NCI-H82 treated with DMSO at 0.1 percent for 48 hours (cell line): ENCODE results near the gene CASQ2.

Experiments
- DNase-seq: peaks from one replicate; lab custom pipeline; 2025; ENCODE audit not compliant: unreplicated experiment; lab: John Stamatoyannopoulos, UW

CASQ2 gene

DNA sequence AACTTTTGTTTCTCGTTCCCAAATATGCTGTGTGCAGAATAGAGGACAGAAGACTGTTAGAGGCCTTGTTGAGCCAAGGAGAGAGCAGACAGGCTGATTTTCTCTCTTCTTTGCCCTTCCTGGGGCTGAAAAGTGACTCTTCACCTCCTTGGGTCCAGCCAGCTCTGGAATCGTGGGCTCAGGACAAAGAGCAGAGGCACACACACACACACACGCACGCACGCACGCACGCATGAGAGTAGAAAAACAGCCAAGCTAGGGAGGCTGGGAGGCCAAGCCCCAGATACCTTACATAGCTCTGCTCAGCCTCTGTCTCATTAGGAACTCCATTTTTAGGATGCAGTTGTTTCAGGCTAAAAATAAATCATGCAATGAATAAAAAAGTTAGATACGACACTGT, at the start of gene CASQ2:
CASQ2 (minus strand) TSS at position 166 of the 400 bp plus-strand sequence. CDS start 173 bp downstream, outside the sequence.
- DNase-seq, result no peak

DNA sequence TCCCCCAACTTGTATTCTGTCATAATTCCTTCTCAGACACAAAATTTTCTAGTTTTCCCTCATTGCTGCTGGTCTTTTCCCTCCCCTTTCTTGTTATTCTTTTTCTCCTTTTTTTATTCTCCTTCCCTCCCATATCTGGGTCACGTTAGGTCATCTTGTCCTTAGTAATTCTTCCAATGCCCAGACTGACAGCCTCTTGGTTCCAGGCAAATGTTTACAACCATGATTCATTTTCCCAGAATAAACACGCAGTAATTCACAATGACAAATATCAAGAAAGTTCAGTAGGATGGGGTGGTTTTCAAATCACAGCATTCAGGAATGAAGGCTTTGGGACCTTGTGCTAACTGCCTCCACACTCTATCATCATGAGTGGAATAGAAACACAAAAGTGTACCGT, 47.2 kb upstream of the CASQ2 start:
- no peak for DNase-seq

DNA sequence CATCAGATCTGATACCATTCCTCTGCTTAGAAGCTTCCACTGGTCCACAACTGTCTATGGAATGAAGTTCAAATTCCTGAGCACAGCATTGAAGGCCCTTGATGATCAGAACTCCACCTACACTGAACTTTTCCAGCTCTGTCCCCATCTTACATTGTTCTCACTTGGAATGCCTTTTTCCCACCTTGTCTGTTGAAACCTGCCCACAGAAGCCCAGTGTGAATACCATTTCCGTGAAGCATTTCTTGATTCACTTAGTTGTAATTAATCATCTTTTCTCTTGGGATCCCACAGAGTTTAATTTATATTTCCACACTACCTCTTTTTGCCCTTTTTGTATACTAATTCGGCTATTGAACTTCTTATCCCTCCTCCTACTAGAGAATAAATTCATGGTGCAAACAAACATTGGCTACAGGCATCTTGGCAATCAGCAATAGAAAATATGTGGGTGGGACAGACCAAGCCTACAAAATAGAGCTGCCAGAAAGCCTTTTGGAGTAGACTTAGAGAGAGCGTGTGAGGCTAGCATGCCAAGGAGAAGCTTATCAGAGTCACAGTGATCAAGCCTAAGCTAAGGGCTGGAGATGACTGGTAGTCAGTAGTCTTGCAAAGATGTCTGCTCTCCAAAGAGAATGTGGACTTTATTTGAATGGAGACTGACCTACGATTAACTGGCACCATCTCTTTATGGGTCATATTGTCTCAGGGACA, 46.3 kb upstream of the CASQ2 start:
- DNase-seq, result no peak

DNA sequence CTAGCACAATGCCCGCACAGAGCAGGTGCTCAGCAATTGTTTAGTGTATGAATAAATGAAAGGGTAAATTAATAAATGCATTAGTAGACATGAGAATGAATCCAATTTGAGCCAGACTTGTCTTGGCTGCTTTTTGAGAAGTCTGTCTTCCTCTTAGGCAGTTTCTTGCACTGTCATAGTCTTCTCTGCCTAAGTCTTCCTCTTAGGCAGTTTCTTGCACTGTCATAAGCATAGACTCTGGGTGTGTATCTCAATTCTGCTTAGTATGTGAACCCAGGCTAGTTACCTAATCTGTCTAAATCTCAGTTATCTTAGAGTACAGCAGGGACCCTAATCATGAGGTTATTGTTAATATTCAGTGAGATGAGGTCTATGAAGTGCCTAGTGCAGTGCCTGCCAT, 45.2 kb upstream of the CASQ2 start:
- DNase-seq, result no peak

DNA sequence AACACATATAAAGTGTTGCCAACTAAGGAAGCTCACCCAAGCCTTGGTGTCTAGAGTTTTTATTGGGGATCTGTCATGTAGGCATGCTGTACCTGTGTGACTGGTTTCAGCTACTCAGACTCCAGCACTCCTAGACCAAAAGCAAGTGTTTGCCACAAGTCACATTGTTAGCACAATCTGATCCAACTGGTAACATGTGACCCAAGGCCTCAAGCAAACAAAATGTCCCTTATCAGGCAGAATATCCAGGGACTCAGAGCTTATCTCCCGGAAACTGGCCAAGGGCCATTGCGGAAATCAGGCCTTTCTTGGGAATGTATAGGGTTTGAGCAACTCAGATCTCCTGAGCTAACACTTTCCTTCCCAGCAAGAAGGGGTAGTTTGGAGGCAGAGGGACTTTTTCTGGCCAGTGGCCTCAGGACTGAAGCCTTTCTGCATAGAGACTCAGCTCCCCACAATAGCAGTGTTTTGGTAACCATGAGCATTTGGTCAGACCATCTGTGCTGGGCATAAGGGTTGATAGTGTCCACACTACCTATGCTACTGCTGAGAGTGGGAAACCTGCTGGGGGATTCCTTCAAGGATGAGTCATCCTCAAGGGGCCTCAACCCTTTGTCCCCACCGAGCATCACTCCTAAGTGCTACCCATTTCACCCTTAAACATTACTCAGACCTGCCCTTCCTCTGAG, 42.8 kb upstream of the CASQ2 start:
- no peak for DNase-seq

DNA sequence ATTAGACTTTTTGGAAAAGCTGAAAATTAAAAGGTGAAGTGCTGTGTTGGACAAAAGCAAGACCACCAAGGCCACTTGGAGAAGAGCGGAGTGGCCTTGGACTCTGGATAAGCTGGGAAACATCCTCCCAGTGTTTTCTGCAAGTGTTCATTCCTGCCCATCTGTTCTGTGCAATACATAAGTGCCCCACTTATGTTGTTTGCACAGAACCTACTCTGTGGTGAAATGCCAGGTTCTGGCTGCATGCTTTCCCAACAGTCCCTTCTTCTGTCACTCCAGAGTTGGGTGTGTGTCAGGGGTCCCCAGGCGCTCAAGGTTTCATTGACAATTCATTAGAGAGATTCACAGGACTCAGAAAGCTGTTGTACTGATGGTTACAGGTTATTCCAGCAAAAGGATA, 42.1 kb upstream of the CASQ2 start:
- DNase-seq, result no peak

DNA sequence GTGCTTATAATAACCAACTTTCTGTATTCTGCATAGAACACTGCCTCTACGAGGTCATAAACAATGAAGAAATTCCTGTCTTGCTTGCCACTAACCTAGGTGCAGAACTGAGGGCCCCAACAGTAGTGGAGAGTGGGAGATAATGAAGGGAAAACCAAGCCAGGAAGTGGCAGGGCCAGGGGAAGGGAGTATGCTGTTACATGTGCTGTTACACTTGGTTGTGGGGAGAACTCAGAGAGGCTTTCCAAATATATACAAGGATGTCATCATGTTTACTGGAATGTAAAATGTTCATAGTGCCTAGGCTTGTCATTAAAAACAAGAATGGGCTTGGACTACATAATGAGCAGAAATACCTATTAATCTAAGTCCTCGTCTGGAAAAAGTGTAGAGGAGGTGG, 41.3 kb upstream of the CASQ2 start:
- no peak for DNase-seq

DNA sequence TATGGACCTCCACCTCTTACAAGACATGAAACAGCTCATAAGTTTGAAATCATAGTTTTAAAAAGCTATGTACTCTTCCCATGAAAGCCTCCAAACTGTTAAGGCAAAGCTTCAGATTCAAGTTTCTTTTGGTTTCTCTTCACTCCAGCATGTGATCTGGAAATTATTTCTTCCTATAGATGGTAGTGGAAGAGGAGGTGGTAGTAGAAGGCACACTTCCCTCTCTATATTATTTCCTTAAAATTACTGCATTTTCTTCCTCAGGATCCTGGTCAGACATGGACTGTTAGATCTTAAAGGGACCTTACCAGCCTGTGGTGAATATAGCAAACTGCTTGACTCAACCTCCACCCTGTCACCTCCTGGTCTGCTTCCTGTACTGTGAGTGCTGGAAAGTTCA, 40.6 kb upstream of the CASQ2 start:
- no peak for DNase-seq

DNA sequence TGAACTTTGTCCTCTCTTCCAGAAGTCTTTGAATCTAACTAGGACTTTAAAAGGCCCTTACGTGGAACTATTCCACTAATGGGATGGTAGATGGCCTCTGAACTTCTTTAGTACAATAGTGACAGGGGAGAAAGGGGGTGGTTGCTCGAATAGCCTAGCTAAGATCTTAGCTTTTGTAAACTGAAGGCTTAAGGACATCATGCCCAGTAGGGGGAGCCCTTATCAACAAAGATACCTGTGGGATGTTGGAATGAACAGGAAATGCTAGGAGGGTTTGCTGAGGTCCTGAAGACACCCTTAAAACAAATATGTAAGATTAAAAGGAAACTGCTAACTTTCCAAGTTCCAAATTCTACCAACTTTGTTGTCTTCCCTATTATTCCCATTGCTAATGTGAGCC, 39.2 kb upstream of the CASQ2 start:
- no peak for DNase-seq

DNA sequence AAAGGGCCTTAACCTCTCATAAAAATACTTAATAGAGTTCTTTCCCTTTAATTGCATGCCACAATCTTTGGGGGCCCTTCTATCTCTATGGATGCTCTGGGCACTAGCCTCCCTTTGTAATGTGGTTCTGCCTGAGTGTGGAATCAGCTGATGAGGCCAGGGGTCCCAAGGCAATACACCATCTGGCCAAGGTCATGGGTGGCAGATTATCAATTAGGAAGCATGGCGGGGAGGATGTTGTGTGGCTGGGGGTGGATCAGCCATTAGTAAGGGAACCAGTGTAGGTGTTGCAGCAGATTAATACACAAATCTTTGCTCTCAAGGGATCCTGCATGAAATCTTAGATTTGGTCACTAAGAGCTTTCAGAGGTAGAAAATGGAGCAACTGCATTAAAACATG, 37.1 kb upstream of the CASQ2 start:
- no peak for DNase-seq

DNA sequence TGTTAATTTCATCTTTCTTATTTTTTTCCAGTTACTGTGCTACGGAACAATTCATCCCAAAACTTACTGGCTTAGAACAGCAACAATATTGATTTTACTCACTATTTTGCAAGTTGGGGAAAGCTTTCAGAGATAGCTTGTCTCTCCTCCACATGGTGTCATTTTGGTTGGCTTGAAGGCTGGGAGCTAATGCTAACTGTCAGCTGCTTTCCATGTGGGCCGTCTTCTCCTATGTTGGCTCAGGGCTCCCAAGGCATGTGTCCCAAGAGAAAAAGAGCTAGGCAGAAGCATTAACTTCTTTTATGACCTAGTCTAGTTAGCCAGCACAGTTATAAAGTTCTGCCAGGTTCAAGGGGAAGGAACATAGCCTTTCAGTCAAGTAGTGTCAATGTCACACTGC, 33.9 kb upstream of the CASQ2 start:
- DNase-seq, result no peak

DNA sequence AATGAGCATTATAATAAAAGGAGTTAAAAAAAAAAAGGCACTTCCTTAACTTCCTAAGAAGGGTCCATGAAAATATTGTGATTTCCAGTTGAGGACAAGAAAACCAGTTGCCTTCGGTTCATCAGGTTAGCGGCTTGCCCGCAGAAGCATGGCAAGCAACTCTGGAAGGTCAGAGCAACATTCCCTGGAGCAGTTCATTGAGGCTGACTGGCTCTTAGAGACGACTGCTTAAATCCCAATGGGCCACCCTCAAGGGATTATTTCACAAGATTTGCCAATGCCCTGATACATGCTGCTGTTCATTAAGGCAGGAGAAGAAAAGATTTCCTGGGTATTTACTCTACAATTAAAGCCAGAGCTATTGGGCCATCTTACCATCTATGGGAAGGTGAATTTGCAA, 29.0 kb upstream of the CASQ2 start:
- no peak for DNase-seq

DNA sequence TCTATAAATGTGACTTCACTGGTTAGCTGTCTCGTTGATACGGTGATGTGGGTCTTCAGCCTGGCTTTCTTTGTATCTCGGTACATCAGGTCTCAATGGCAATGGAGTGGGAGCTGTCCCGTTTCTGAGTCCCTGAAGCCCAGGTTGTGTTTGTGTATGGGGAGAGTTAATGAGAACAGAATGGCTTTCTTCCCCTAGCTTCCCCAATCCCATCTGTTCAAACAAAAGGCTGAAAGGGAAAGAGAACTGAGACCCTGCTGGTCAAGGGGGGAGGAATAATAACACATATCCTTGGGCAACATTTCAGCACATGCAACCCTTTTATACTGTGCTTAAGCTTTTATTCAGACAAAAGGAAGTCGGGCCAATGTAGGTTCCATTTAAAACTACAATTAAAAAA, 28.4 kb upstream of the CASQ2 start:
- DNase-seq, result no peak

DNA sequence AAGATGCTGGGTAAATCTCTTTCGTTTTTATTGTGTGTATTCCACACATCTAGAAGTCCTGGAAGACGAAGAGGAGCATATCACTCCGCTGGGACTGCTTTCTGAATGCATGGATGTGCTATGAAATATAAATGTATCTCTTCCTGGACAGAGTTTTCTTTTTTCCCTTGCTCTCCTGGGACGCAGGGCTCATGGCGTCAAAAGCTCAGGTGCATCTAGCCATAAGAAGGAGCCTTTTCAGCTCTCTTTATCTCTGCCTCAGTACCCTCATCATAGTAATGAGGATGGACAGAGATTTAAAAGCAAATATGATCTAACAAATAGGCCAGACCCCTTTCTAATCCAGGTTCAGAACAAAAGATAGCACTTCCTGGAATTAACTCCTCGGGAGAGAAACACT, 27.5 kb upstream of the CASQ2 start:
- DNase-seq, result no peak

DNA sequence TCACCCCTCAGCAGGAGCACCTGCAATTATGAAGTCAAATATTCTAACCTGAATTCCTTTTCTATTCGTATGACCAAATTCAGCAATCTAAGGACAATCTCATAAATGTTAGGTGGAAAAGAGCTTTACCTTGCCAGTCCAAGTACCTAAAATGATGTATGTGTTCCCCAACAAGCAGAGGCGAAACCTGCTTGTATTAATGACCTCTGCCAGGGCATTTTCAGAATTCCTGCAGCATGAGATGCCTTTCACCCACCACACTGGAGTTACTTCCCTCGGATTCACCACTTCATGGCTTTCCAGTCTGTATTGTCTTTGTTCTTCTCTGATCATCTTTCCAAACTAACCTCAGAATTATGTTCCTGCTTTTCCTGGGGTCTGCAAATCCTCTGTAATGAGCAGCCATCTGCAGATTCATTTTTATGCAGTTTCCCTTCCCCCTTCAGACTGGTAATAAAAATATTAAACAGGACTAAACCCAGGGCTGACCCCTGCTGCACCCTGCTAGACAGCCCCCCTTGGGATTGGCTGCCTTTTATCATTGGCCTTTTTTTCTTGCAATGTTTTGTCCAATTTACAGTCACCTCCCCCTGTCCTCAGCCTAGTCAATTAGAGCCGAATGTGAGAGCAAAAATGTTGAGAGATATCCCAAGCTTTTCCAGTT, 26.6 kb upstream of the CASQ2 start:
- DNase-seq, result no peak

DNA sequence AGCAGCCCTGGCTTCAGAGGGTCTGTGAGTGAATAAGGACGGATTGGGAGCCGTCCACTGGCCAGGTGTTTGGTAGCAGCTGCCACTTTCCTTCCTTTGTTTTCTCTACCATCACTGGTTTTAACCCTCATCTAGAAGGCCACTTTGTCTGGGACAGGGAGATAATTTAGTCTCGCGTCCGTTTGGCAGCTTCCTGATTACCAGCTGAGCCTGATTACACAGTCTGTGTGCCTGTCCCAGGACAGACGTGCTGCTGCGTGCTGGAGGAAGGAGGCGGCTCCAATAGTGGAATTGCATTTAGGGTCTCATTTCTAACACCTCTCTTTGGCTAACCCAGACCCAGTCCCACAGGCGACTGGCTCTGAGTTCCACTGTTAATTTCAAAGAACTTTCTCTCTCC, 24.6 kb upstream of the CASQ2 start:
- no peak for DNase-seq

DNA sequence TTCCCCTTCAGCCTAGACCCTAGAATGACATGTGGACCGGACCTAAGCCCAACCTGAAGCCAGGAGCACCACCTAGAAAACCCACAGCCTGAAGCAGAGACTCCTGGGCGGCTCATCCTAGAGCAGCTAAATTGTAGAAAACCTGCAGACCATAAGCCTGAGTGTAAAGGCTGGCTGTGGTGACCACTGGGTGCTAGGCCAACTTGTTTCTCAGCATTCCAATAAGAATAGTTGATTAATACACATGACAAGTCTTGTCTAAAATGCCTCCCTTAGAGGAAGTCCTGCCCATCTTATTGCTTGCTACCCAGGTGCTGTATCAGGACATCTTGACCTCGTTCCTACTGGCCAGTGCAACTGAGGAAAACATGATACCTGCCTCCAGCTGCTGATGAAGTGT, 23.3 kb upstream of the CASQ2 start:
- no peak for DNase-seq

DNA sequence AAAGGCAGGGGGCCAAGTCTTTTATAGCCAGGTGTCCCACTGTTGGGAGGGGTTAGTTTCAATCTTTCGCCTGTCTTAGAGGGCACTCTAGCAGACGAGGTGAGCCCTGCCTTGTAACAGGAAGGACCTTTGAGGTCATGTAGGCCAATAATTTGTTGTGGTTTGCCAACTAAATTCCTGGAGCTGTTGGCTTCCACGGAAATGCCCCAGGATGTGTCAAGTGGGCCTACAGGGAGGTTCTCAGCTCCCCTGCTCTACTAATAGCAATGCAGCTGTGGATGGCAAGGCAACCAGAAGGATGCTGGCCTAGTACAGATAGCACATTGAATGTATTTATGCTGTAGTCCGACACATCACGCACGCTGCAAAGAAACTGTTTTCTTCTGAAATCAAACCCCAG, 22.3 kb upstream of the CASQ2 start:
- no peak for DNase-seq

DNA sequence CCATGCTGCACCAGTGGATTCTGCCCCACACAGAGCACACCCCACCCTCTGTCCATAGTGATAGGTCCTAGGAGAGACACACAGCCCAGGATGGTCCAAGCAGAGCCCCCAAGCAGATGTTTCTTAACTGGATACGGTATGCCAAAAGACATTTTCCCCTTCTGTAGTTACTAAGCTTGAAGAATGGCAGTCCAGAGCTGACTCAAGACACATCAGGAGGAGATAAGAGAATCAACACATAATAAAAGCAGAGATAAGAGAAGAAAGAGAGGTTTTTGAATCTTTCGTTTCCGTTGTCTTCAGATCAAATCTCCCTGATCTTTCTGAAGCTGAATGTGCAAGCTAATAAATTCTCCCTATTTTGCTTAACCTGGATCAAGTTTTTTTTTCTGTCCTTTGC, 21.8 kb upstream of the CASQ2 start:
- DNase-seq, result no peak

DNA sequence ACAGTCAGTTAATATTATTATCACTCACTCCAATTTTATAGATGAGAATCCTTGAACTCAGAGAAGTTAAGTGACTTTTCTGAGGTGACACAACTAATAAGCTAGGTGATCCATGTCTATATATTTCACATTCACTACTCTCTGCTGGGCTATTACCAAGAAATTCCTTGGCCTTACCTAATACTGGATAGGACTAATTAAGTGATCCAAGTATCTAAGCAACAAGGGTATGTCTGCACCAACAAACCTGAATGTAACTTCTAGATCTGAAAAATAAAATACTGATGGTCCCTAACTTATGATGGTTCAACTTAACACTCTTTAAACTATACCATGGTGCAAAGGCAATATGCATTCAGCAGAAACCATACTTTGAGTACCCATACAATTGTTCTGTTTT, 14.8 kb upstream of the CASQ2 start:
- no peak for DNase-seq

DNA sequence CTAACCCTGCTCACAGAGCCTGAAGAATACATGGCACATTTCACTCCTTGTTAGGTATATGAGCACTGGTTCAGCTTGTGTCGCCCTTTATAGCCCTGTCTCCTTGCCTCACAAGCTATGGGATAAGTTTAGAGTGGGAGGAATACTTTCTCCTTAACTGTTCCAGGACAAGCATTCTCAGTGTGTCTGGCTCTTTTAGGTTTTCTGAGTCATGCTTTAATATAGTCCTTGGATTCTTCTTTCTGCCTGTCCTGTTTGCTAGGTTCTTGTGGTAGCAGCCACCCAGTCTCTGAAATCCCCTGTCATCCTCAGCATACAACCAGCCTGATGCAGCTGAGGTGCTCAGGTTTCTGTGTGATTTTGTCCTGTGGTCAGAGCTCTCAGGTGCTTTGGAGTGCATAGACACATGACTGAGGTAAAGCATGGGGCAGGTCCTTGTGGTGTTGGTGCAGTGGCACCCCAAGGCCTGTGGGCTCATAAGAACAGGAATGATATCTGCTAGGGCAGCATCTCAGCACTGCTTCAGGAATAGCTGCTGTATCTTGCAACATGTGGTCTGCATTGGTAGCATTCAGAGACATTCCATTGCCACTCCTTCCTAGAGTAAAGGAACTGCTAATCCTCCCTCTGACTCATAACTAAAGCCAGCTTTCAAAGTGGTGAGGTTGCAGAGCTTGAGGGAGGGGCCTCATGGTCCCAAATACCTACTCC, 14.2 kb upstream of the CASQ2 start:
- no peak for DNase-seq

DNA sequence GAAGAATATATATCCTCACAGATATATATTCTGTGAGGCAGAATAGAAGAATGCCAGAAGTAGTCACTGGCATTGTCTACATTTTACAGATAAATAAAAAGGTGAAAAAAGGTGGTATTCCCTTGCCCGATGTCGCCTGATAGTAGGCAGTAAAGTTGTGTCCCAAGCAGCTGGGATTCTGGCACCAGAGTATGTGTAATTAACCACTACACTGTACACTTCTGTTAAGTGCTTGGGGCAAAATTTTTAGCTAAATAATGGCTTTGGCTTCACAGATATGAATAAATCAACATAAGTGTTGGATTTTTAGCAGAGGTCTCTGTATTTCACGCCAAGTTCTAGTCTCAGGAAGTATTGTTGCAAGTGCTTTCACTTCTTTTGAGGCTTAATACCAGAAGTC, 13.3 kb upstream of the CASQ2 start:
- no peak for DNase-seq
